Activated naive CD4-positive, alpha-beta T cell treated with anti-CD3 and anti-CD28 coated beads for 36 hours (primary cell): Measurements from ENCODE around the gene ISG20. TPM values are rescaled to one million over a fixed set of nuclear protein-coding genes. Genes with fewer than 3 reads are reported as not detected.

ENCODE experiments used
- CTCF ChIA-PET: fragments of 350-600 bp; sonication (Branson Sonifier 250); formaldehyde crosslinking; loops from one replicate; lab custom pipeline; 2021; ENCODE audit warnings: antibody characterized with exemption; lab: Charles Lee
- DNase-seq: peaks from one replicate; pipeline ENCODE4 v3.0.0-alpha.2; 2020
- H3K27ac Mint-ChIP-seq: one replicate; pipeline ENCODE4 v1.8.0; 2021; ENCODE audit warnings: mild to moderate bottlenecking, mixed read lengths
- H3K27me3 Mint-ChIP-seq: one replicate; pipeline ENCODE4 v1.8.0; 2021; ENCODE audit warnings: low read depth, mixed read lengths
- H3K36me3 Mint-ChIP-seq: one replicate; pipeline ENCODE4 v1.8.0; 2021; ENCODE audit warnings: low read depth, mixed read lengths
- H3K4me1 Mint-ChIP-seq: one replicate; pipeline ENCODE4 v1.8.0; 2021; ENCODE audit warnings: low read depth, mixed read lengths
- H3K4me3 Mint-ChIP-seq: one replicate; pipeline ENCODE4 v1.8.0; 2021; ENCODE audit warnings: mild to moderate bottlenecking, moderate library complexity, mixed read lengths
- H3K9me3 Mint-ChIP-seq: one replicate; pipeline ENCODE4 v1.8.0; 2021; ENCODE audit warnings: mixed read lengths
- intact Hi-C: fragments of 100-400 bp; cut with micrococcal nuclease; formaldehyde crosslinking; loops from one replicate; pipeline ENCODE4 v1.15.1; 2023
- total RNA-seq, 2 experiments: library from RNA; stranded (reverse); gene quantifications; one replicate each; pipeline ENCODE4 v1.2.3, GENCODE V29; 2021

The ISG20 gene
- total RNA-seq, 2 experiments from 2014 or later, result 51.2 to 56.5 TPM

DNA sequence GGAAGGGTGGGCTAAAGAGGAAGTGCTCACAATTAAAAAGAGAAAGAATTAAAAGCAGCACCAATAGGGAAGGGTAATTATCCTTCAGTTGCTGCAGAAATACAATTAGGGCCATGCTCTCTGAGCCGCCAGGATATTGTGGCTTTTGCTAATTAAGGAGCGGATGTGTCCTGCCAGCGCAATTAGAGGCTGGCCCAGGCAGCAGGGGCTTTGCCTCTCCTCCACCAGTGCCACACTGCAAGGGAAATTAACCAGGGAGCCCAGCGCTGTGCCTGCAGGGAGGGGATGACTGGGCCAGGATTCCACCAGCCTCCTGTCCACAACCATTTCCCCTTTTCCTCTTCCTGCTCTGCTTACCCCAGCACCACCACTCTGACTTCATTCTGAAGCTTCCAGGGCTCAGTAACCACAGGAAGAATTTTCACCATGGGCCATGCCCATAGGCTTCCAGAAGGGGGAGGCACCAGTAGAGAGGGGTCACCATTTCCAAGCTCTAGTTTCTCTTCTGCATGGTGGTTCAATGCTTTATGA is 28.1 kb upstream of the ISG20 start:
- no peak overlapping the region for H3K27ac Mint-ChIP-seq
- intact Hi-C loops, result no loop called here
- no peaks in the 10 kb centered on the region for H3K36me3 Mint-ChIP-seq
- CTCF ChIA-PET, result no interaction called here
- H3K4me3 Mint-ChIP-seq, result no peak overlapping the region
- H3K4me1 Mint-ChIP-seq, result peaks cover 6% of the 10 kb centered on the region
- H3K27me3 Mint-ChIP-seq, result peaks cover 49% of the 10 kb centered on the region
- H3K9me3 Mint-ChIP-seq, result no peaks in the 10 kb centered on the region
- DNase-seq, result no peak

DNA sequence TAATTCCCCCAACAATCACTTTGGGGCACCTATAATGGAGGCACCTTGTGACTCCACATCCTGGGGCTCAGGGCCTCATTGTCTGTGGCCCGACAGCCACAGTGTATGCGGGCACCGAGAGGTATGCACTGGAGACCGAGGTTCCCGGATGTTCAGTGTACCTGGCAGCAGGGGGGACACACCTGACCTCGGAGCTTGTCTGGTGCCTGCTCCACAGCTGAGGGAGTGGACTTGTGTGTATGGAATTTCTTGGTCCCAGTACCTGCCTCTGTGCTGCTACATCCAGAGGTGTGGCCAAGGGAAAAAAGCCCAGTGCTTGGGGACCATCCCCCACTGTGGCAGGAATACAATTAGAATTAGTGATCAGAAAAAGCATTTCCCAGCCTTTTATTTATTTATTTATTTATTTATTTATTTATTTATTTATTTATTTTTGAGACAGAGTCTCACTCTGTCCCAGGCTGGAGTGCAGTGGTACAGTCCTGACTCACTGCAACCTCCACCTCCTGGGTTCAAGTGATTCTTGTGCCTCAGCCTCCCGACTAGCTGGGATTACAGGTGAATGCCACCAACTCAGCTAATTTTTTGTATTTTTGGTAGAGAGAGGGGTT is 26.5 kb upstream of the ISG20 start:
- H3K9me3 Mint-ChIP-seq, result no peaks in the 10 kb centered on the region
- H3K27me3 Mint-ChIP-seq, result peaks cover 34% of the 10 kb centered on the region
- no peak for DNase-seq
- H3K4me3 Mint-ChIP-seq, result no peak overlapping the region
- peaks cover 2% of the 10 kb centered on the region for H3K4me1 Mint-ChIP-seq
- H3K27ac Mint-ChIP-seq, result no peak overlapping the region
- no peaks in the 10 kb centered on the region for H3K36me3 Mint-ChIP-seq
- CTCF ChIA-PET, result no interaction called here
- intact Hi-C loops, result no loop called here

DNA sequence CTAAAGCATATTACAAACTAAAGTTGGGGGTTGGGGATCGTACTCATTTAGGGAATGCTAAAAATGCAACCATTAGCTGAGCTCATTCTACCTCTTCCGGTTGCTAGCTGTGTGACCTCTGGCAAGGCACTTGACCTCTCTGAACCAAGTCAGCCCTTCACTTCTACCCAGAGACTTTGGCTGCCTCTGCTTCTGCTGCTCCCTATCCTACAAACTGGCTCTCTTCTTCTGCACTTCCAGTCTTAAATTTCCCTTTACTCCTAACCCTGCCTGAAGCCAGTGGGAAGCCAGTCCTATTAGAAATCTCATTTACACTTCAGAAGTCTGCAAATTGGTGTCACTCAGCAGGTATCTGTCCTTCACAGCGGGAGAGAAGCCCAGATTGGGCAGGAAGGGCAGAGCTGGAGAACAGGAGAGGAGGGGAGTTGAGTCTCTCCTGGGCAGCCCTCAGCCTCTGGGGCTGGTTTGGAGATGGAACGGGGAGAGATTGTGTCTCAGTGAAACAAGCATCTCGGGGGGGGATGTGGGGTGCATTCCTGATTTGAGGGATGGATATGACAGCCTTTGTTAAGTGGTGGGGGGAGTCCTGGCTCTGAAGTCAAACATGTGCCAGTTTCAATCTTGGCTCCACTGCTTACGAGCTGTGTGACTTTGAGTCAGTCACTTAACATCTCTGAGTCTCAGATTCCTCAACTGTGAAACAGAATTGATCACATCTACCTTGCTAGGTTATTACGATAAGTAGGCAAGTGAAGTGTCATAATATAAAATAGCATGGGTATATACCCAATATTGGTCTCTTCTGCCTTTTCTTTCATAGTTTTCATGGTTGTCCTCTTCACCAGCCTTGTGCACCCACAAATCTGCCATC is 25.5 kb upstream of the ISG20 start:
- Mint-ChIP-seq H3K4me3 (no peak overlapping the region), H3K9me3 (no peaks in the 10 kb centered on the region), H3K4me1 (peaks cover 2% of the 10 kb centered on the region), H3K27me3 (peaks cover 33% of the 10 kb centered on the region), H3K27ac (no peak overlapping the region), H3K36me3 (no peaks in the 10 kb centered on the region)
- CTCF ChIA-PET, result no interaction called here
- DNase-seq, result no peak
- intact Hi-C loops, result no loop called here

DNA sequence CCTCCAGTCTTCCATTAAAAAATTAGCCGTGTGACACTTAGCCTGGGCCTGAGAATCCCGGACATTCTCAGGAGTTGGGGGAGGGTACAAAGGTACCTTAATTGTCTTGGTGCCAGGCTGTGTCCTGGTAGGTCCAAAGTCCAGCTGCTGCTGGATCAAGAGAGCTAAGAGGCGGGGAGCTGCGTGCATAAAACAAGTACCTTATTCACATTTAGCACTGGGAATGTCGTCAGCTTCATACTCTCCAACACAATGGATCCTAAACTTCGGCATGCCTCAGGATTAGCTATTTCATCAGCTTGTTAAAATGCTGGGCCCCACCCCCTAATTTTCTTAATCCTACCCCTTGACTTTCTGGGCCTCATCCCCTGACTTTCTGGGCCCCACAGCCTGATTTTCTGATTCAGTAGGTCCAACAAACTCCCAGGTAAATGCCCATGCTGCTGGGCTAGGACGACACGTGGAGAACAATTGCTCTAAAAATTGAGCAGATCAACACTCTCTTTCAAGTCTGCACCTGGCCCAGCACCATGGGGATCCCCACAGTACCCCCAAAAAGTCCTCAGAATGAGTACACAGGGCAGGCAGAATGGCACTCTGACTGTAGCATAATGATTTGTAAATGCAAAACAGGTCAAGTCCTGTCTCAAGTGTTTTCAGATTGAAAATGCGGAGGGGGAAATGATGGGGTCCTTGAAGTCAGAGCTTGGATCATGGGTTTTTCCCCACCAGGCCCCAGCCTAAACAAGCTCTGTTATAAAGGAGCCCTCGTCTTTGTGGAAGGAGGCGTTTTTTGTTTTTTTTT is 23.3 kb upstream of the ISG20 start:
- DNase-seq, result no peak
- Mint-ChIP-seq H3K4me3 (no peak overlapping the region), H3K4me1 (peaks cover 2% of the 10 kb centered on the region), H3K9me3 (no peaks in the 10 kb centered on the region), H3K36me3 (no peaks in the 10 kb centered on the region), H3K27me3 (peaks cover 20% of the 10 kb centered on the region), H3K27ac (no peak overlapping the region)
- CTCF ChIA-PET, result interaction anchor here (0.9 kb wide), 1 partner anchor 10 kb away, joined by 3 read pairs; no protein-coding TSS in a partner anchor
- intact Hi-C loops, result no loop called here

DNA sequence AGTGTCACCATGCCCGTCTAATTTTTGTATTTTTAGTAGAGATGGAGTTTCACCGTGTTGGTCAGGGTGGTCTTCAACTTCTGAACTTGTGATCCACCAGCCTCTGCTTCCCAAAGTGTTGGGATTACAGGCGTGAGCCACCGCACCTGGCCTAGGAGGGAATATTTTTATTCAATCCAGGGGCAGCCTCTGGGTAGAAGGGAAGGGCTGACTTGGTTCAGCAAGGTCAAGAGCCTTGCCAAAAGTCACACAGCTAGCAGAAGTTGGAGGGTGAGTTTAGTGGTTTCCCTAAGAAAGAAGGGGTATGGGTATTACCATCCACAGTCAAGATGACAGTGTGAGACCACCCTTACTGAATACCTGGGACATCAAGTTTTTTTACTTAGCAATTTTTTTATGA is 22.6 kb upstream of the ISG20 start:
- no peak for DNase-seq
- peaks cover 2% of the 10 kb centered on the region for H3K36me3 Mint-ChIP-seq
- H3K4me1 Mint-ChIP-seq, result peaks cover 7% of the 10 kb centered on the region
- peak overlapping the region; percentile 24 for H3K27ac Mint-ChIP-seq
- H3K27me3 Mint-ChIP-seq, result peaks cover 15% of the 10 kb centered on the region
- no peaks in the 10 kb centered on the region for H3K9me3 Mint-ChIP-seq
- intact Hi-C loops, result no loop called here
- no peak overlapping the region for H3K4me3 Mint-ChIP-seq
- CTCF ChIA-PET, result no interaction called here

DNA sequence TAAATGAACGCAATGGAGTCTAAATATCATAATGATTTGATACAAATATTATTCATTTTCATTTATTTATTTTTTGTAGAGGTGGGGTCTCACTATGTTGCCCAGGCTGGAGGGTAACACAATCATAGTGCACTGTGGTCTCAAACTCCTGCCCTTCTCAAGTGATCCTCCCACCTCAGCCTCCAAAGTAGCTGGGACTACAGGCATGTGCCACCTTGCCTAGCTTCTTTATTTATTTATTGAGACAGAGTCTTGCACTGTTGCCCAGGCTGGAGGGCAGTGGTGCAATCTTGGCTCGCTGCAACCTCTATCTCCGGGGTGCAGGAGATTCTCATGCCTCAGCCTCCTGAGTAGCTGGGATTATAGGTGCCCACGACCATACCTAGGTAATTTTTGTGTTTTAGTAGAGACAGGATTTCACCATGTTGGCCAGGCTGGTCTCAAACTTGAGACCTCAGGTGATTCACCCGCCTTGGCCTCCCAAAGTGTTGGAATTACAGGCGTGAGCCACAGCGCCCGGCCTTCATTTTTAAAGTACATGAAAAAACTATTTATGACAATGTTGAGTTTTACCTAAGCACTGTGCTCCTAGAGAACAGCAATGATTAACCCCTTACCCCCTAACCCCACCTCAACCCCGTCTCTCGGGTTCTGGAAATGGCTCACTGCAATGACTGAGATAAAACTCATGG is 21.6 kb upstream of the ISG20 start:
- H3K27me3 Mint-ChIP-seq, result peaks cover 11% of the 10 kb centered on the region
- peaks cover 7% of the 10 kb centered on the region for H3K4me1 Mint-ChIP-seq
- no peak overlapping the region for H3K4me3 Mint-ChIP-seq
- no peak for DNase-seq
- no peaks in the 10 kb centered on the region for H3K9me3 Mint-ChIP-seq
- peaks cover 9% of the 10 kb centered on the region for H3K36me3 Mint-ChIP-seq
- intact Hi-C loops, result no loop called here
- H3K27ac Mint-ChIP-seq, result no peak overlapping the region
- CTCF ChIA-PET, result no interaction called here

DNA sequence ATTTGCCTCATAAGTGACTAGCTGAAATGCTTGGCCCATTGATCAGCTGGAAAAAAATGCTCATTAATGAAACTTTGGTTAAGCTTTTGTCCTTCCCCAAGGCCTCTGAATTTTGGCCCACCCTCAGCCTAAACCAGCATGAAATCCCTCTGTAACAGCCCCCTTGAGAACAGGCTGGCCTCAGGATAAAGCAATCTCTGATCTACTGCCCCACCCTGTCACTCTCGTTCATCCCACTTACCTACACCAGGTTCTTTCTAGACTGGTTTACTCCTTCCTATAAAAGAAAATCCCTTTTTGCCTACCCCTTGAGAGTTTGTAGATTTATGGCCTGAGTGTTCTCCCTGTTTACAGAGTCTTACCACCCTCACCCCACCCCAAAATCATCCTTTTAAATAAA is 21.0 kb upstream of the ISG20 start:
- Mint-ChIP-seq H3K4me1 (peaks cover 7% of the 10 kb centered on the region), H3K4me3 (no peak overlapping the region), H3K27ac (no peak overlapping the region), H3K36me3 (peaks cover 15% of the 10 kb centered on the region), H3K9me3 (no peaks in the 10 kb centered on the region), H3K27me3 (peaks cover 9% of the 10 kb centered on the region)
- no peak for DNase-seq
- CTCF ChIA-PET, result no interaction called here
- intact Hi-C loops, result no loop called here

DNA sequence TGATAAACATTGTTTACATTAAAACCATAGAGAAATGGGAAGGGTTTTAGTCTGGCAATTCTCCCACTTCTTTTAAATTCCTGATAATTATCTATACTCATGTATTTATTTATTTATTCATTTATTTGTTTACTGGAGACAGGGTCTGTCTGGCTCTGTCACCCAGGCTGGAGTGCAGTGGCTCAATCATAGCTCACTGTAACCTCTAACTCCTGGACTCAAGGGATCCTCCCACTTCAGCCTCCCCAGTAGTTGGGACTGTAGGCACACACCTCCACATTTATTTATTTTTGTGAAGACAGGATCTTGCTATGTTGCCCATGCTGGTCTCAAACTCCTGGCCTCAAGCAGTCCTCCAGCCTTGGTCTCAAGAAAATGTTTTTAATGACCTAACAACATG is 20.1 kb upstream of the ISG20 start:
- no peak for DNase-seq
- Mint-ChIP-seq H3K4me3 (no peak overlapping the region), H3K4me1 (peaks cover 14% of the 10 kb centered on the region), H3K9me3 (no peaks in the 10 kb centered on the region), H3K27ac (no peak overlapping the region), H3K36me3 (peaks cover 24% of the 10 kb centered on the region), H3K27me3 (peaks cover 4% of the 10 kb centered on the region)
- intact Hi-C loops, result no loop called here
- CTCF ChIA-PET, result no interaction called here

DNA sequence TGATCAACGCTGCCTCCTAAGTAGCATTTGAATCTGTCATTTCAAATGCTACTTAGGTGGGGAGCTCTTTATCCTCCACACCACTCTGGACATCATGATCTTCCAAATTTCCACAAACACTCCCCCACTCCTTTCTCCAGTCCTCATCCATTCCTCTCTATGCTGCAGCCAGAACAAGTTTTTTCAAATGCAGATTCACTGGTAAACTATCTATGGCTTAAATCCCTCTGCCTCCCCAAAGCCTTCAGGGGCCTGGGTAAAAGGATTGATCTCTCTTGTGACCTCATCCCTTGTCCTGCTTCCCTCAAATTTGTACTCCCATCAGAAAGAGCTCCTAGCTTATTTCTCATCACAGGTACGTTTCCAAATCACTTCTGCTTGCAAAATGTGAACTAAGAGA is 19.0 kb upstream of the ISG20 start:
- CTCF ChIA-PET, result no interaction called here
- Mint-ChIP-seq H3K36me3 (peaks cover 35% of the 10 kb centered on the region), H3K27me3 (peaks cover 4% of the 10 kb centered on the region), H3K27ac (no peak overlapping the region), H3K9me3 (no peaks in the 10 kb centered on the region), H3K4me3 (no peak overlapping the region), H3K4me1 (peaks cover 25% of the 10 kb centered on the region)
- DNase-seq, result no peak
- intact Hi-C loops, result loop anchor here (5.0 to 10.0 kb wide), 3 partner anchors 468 to 1385 kb away; partner anchors contain the start of genes ABHD2, FANCI and ZNF710

DNA sequence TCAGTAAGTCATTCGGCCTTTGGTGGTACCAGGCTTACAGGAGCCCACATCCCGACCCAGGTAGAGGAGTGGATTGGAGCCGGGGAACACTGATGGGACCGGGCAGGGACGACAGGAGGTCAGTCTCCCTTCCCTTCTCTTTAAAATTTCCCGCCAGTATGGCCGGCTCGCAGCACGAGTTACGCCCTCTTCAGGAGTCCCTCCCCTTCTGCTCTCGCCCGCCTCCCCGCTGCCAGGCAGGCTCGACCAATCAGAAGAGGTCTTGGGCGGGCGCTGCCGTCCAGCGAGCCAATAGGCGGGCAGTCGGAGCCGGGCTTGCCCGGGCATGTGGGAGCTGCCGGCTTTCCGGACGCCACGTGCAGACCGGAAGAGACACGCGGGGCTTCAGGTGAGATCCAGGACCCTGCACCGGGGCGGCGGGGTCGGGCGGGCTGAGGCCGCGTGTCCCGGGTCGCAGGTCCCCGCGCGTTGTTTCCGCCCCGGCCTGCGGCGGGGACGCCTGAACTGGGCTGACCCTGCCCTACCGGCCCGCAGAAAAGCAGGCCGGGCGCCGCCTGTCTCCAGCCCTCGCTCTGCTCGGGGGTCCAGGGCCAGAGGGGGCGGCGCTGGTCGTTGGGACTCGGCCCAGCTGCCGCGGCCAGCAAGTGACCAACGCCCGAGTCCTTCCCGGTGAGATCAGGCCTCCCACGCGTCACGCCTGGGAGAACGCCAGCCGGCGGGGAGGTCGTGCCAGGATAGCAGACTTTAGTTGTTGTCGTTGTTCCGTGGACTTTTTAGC is 17.6 kb upstream of the ISG20 start, which contains the start of gene AEN:
Gene AEN, plus strand, starts transcription at position 346 of the 778 bp plus-strand sequence. CDS start 4,870 bp downstream, outside the sequence.
- Mint-ChIP-seq H3K4me1 (peaks cover 35% of the 10 kb centered on the region), H3K9me3 (no peaks in the 10 kb centered on the region), H3K4me3 (peak within 1 kb of the TSS; percentile 90), H3K27ac (peak within 1 kb of the TSS; percentile 97), H3K27me3 (peaks cover 4% of the 10 kb centered on the region), H3K36me3 (peaks cover 43% of the 10 kb centered on the region)
- CTCF ChIA-PET, result no interaction called here
- DNase-seq, result peak; percentile 96
- intact Hi-C loops, result loop anchor here (1.0 to 10.0 kb wide), 5 partner anchors 75 to 1384 kb away; partner anchors contain the start of genes ABHD2, DET1, FANCI and MRPL46
